Breast epithelium (tissue), 3 donors: Measurements from ENCODE around the gene PANK2.

Experiments used
- CTCF ChIP-seq, 3 donors: fragments of 450-650 bp; IDR thresholded peaks; one replicate each; pipeline ENCODE4 v1.5.1; 2016 to 2017; ENCODE audit warnings: antibody characterized with exemption in 3 of 3, mild to moderate bottlenecking in 3 of 3, moderate library complexity in 3 of 3
- POLR2A ChIP-seq: fragments of 450-650 bp; IDR thresholded peaks from one replicate; pipeline ENCODE4 v1.6.1; 2016; ENCODE audit warnings: antibody characterized with exemption, mild to moderate bottlenecking, moderate library complexity
- POLR2AphosphoS5 ChIP-seq, 3 donors: sonication (generic); formaldehyde crosslinking; IDR thresholded peaks; one replicate each; pipeline ENCODE4 v1.6.1; 2017; ENCODE audit warnings: antibody characterized with exemption in 3 of 3

DNA sequence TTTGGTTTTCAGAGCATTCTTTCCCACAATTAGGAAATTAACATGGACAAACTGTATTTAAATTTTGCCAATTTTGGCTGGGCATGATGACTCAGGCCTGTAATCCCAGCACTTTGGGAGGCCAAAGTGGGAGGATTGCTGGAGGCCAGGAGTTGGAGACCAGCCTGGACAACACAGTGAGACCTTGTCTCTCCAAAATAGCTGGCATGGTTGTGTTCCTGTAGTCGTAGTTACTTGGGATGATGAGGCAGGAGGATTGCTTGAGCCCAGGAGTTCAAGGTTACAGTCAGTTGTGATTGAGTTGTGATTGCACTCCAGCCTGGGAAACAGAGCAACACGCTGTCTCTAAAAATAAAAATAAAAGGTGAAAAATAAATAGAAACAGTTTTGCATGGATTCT is 15.0 kb downstream of the PANK2 start:
- TF ChIP-seq POLR2AphosphoS5 (IDR thresholded peaks at IDR 0.05) = no peak
- no peak for TF ChIP-seq CTCF (IDR thresholded peaks at IDR 0.05)
- no peak for TF ChIP-seq POLR2A
